HG03565 (cell line): ENCODE results near the gene MSMO1.

Experiments
- ATAC-seq: cut with Tn5 transposase; IDR thresholded peaks from one replicate; pipeline ENCODE4 v1.9.1; 2021; ENCODE audit warnings: mild to moderate bottlenecking, moderate library complexity; ENCODE audit not compliant: unreplicated experiment

Gene MSMO1

GRCh38 chr4:165386328-165386727 lies 58.9 kb downstream of the MSMO1 start:
- ATAC-seq, result no peak

- ATAC-seq, result no peak
Measured at GRCh38 chr4:165388756-165389155, 61.3 kb downstream of the MSMO1 start.
